Embryonic facial prominence (tissue), 1 donor: Measurements from ENCODE around the gene ACSM2A.
"Not testable (repeated sequence)": the region's sequence is repeated elsewhere in the genome, so short reads cannot be mapped to it uniquely, and the experiment has no call there.

Experiments used
- DNase-seq: peaks from one replicate; pipeline ENCODE4 v3.0.0-alpha.2; 2016; ENCODE audit errors: extremely low spot score

The ACSM2A gene

GRCh38 chr16:20453633-20454032 is 2.3 kb downstream of the ACSM2A start:
- not testable (repeated sequence) for DNase-seq

GRCh38 chr16:20459227-20459626 is 7.9 kb downstream of the ACSM2A start:
- not testable (repeated sequence) for DNase-seq

- DNase-seq: not testable (repeated sequence)
Measured at GRCh38 chr16:20460313-20460712, 9.0 kb downstream of the ACSM2A start.

DNA sequence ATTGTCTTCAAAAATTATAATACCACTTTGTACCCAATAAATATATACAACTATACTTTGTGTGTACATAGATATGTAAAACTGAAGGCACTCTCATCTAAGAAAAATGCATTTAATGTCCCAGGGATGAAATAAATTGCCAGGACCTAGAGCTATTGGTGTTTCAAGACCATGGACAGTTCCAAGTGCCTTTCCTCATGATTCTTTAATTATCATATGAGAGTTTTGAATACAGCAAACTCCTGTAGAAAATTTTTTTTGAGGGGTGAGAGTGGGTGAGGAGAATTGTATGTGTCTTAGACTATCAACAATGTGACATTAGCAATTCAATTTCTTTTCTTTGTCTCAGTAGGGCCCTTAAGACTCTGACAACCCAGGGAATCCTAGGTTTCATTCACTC is 17.6 kb downstream of the ACSM2A start:
- DNase-seq: not testable (repeated sequence)

- not testable (repeated sequence) for DNase-seq
Measured at GRCh38 chr16:20469930-20470329, 18.6 kb downstream of the ACSM2A start.

GRCh38 chr16:20470732-20471131 is 19.4 kb downstream of the ACSM2A start:
- not testable (repeated sequence) for DNase-seq

GRCh38 chr16:20477188-20477744 is 25.9 kb downstream of the ACSM2A start:
- not testable (repeated sequence) for DNase-seq

GRCh38 chr16:20483989-20484388 is 32.7 kb downstream of the ACSM2A start:
- DNase-seq: not testable (repeated sequence)

DNA sequence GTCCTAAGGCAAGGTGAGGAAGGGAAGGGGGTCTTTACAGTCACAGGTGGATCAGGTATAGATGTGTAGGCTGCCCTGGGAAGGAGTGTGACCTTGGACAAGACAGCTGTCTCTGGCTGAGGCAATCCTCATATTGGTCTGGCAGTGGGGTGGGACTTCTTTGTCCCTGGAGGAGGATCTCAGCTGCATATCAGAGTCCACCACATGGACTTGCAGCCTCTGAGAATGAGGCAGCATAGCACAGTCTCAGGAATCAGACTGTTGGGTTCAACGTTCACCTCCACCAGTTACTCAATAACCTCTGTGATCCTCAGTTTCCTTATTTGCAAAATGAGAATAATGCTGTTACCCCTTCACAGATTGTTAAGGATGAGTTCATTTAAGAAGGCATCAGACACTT is 33.4 kb downstream of the ACSM2A start:
- no peak for DNase-seq

DNA sequence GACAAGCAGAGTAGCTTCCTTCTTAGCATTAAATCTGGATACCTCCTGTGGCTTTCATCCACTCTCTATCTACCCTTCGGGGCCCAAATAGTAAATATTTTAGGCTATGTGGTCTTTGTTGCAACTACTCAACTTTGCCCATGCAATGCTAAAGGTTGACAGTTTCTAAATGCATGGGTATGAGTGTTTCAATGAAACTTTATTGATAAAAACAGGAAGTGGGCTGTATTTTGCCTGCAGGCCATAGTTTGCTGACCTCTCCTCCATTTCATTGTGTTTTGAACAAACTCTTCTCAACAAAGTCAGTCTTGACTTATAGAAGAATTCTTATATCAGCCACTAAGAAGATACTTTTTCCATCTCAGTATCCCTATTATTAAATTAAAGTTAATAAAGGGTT is 34.1 kb downstream of the ACSM2A start:
- no peak for DNase-seq

DNA sequence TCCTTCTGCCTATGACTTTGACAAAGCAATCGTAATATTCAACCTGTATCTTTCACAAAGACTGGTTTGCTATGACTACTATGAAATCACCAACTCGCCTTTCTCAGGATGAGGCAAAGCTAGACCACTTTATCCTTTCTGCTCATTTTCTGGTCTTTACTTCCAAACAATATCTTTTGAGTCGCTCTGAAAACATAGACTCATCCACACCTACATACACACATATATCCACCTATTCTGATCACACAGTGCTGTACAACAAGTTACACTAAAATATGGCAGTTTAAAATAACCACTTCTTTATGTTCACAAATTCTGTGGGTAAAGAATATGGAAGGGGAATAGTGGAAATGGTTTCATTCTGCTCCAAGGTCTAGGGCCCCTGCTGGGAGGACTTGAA is 39.7 kb downstream of the ACSM2A start:
- DNase-seq: not testable (repeated sequence)

DNA sequence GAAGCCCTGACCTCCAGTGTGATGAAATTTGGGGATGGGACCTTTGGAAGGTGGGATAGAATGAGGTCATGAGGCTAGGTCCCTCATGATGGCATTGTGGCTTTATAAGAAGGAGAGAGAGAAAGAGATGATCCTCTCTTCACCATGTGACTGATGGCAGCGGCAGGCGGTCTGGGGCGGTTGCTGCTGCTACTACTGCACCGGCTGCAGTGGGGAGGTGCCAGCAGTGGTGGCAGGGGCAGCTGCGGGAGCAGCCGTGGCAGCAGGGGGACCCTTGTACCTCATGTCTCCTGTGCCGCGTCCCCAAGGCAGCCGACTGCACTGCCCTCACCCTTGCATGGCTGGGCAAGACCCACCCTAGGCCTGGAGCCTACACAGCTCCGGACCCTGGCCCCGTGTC is 40.1 kb downstream of the ACSM2A start:
- not testable (repeated sequence) for DNase-seq

DNA sequence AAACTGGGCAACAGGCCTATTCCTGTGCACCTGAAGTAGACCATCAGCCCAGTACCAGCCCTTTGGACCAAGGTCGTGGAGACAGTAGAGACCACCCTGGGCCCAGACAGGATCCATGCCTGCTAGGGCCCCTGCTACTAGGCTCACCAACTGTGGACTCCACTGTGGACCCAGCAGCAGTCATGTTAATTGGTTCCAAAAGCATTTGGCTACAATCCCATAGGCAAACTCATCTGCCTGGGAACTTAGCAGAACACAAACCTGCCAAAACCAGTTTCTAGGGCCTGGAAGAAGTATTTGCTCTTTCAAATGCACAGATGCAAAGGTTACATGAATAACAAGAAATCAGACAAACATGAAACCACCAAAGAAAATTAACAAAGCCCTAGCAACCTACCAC is 53.1 kb downstream of the ACSM2A start:
- no peak for DNase-seq

GRCh38 chr16:20507280-20507679 is 56.0 kb downstream of the ACSM2A start:
- DNase-seq: no peak

DNA sequence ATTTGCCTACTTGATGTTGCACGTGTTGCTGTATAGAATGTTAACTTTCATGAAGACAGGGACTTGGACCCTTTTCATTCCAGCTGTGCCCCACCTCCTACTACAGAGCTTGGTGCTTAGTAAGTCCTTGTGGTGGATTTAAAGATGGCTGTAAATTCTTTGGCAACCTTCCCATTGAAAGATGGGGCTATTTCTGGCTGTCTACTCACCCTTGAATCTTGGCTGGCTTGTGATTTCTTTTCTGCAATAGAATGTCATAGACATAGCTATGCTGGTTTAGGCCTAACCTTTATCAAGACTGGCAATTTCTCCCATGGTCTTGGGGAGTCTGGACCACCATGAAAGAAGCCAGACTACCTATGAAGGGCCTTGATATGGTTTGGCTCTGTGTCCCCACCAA is 59.0 kb downstream of the ACSM2A start:
- DNase-seq: no peak

DNA sequence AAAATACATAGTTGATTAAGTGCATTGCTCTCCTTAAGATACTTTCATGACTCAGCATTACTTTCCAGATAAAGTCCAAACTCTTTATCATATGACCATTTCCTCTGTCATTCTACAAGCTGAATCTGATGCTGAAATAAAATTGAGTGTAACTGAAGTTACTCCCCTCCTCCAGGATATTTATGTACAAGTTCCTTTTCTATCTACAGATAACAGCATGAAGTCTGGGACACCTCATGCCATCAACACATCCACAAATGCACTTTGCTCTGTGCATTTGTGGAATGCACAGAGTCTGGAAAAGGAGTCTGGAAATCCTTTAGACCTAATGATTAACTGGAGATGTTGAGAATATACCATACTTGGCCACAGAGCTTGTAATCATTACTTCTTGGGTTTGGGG is 64.4 kb downstream of the ACSM2A start:
- DNase-seq: no peak

DNA sequence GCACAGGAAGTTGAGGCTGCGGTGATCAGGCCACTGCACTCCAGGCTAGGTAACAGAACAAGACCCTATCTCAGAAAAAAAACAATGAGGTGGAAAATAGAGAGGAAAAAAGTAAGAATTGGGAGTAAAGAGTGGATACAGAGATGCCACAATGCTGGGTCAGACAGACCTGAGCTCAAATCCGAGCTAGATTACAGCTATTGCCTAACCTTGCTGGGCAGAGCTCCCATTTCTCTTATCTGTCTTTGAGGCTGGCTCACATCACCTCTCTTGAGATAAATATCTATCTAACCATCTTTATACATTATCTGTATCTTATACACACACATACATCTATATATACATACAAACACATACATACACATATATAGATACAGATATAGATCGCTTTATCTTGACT is 65.8 kb downstream of the ACSM2A start:
- DNase-seq: no peak

GRCh38 chr16:20519231-20519630 is 67.9 kb downstream of the ACSM2A start:
- DNase-seq: no peak

- DNase-seq: no peak
Measured at GRCh38 chr16:20520103-20520502, 68.8 kb downstream of the ACSM2A start.

DNA sequence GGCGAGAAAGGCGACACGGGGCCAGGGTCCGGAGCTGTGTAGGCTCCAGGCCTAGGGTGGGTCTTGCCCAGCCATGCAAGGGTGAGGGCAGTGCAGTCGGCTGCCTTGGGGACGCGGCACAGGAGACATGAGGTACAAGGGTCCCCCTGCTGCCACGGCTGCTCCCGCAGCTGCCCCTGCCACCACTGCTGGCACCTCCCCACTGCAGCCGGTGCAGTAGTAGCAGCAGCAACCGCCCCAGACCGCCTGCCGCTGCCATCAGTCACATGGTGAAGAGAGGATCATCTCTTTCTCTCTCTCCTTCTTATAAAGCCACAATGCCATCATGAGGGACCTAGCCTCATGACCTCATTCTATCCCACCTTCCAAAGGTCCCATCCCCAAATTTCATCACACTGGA is 80.5 kb downstream of the ACSM2A start:
- not testable (repeated sequence) for DNase-seq

DNA sequence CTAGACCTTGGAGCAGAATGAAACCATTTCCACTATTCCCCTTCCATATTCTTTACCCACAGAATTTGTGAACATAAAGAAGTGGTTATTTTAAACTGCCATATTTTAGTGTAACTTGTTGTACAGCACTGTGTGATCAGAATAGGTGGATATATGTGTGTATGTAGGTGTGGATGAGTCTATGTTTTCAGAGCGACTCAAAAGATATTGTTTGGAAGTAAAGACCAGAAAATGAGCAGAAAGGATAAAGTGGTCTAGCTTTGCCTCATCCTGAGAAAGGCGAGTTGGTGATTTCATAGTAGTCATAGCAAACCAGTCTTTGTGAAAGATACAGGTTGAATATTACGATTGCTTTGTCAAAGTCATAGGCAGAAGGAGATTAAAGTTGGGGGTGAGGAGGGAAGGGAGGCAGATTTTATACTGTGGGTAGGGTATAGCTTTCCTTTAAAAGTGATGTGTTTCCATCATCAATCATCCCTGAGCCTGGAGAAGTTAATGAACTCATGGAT is 81.0 kb downstream of the ACSM2A start:
- not testable (repeated sequence) for DNase-seq

GRCh38 chr16:20536669-20537068 is 85.3 kb downstream of the ACSM2A start:
- DNase-seq: not testable (repeated sequence)
